HG02852 (cell line): ENCODE measurements around the gene SAMD9.
"Not testable (repeated sequence)": the region's sequence is repeated elsewhere in the genome, so short reads cannot be mapped to it uniquely, and the experiment has no call there.

Experiments
- ATAC-seq: cut with Tn5 transposase; IDR thresholded peaks from one replicate; pipeline ENCODE4 v1.9.1; 2021; ENCODE audit warnings: mild to moderate bottlenecking, moderate library complexity; ENCODE audit not compliant: unreplicated experiment

The SAMD9 gene

DNA sequence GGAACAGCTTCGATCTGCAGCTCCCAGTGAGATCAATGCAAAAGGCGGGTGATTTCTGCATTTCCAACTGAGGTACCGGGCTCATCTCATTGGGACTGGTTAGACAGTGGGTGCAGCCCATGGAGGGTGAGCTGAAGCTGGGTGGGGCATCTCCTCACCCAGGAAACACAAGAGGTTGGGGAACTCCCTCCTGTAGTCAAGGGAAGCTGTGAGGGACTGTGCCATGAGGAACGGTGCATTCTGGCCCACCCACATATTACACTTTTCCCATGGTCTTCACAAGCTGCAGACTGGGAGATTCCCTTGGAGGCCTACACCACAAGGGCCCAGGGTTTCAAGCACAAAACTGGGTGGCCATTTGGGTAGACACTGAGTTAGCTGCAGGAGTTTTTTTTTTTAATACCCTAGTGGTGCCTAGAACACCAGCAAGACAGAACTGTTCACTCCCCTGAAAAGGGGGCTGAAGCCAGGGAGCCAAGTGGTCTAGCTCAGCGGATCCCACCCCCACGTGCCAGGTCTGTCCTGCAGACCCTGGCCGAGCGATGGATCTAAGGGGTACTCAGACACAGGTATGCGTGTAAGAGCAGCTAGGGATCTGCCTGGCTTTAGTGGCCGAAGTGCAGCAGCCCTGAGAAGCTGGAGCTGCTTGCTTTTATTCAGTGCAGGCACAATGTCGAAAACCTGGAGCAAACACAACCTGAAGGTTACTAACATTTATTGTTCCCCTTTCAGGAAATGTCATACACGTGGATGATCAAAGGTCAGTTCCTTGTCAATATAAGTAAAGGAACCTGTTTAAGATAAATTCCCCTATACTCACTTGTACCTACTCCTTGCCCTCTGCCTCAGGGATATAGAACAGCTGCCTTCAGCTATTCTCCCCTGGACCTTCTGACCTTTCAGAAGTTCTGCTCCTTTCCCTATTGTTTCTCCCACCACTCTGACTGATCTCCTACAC is 3.1 kb upstream of the SAMD9 start:
- no peak for ATAC-seq

- ATAC-seq, result no peak
These were observed 1.6 kb upstream of the SAMD9 start for GRCh38 chr7:93119191-93119905.

GRCh38 chr7:93117327-93117726 is 452 bp downstream of the SAMD9 start:
- no peak for ATAC-seq

DNA sequence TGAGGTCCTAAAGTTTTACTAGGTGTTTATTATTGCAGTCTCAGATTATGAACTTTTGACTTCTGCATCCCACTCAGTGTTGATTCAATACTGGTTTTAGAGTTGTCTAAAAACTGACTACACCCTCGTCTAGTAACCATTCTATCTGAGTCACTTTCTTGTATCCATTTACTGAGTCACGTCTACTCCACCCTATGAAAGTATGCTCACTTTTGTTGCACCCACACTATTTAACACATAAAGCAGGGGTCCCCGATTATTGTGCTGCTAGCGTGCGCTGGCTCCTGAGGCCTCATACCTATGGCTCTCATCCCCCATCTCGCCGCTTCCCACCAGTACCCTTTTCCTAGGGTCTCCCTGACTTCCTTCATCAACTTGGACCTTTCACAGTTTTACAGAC is 2.0 kb downstream of the SAMD9 start:
- ATAC-seq, result no peak

DNA sequence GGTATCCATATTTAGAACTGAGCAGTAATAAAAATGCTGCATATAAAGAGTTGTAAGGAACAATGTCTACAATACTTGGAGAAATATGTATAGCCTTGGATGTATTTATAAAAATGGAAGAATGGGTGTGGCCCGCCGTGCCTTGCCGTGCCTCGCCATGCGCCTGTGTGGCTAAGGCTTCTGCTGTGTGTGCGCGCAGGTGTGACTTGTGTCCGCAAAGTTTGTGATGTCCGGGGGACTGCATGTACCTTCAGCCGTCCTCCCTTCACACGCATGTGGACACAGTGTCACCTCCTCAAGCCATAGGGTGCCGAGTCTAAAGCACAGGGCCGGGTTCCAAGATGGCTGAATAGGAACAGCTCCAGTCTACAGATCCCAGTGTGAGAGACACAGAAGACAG is 9.8 kb downstream of the SAMD9 start:
- ATAC-seq, result no peak

GRCh38 chr7:93097388-93097787 is 20.4 kb downstream of the SAMD9 start:
- ATAC-seq, result no peak

GRCh38 chr7:93092757-93093370 is 24.9 kb downstream of the SAMD9 start:
- ATAC-seq, result peak; percentile 88

DNA sequence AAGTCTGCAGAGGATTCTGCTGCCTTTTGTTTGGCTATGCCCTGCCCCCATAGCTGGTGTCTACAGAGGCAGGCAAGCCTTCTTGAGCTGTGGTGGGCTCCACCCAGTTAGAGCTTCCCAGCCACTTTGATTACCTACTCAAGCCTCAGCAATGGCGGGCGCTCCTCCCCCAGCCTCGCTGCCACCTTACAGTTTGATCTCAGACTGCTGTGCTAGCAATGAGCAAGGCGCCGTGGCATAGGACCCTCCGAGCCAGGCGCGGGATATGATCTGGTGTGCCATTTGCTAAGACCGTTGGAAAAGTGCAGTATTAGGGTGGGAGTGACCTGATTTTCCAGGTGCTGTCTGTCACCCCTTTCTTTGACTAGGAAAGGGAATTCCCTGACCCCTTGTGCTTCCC is 44.4 kb downstream of the SAMD9 start:
- not testable (repeated sequence) for ATAC-seq

DNA sequence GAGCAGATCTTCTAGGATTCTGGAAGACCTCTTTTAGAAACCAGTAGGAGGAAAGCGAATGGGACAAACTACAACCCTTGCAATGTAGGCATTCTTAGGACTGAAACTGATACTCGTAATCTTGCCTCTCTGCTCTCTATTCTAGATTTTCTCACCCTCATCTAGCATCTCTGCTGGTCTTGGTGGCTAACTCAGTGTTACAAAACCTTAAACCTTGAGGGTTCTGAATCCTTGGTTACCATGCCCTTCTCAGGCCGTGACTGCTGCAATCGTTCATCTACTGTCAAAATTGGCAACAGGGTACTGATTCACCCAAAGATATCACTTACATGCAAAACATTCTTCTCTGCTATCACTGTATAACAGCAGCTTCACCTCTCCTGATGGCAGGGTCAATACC is 55.2 kb downstream of the SAMD9 start:
- ATAC-seq, result no peak

DNA sequence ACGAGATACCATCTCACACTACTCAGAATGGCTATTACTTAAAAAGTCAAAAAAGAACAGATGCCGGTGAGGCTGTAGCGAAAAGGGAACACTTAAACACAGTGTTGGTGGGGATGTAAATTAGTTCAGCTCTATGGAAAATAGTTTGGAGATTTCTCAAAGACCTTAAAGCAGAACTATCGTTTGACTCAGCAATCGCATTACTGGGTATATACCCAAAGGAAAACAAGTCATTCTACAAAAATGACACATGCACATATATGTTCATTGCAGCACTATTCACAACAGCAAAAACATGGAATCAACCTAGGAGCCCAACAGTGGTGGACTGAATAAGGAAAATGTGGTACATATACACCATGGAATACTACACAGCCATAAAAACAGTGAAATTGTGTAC is 56.9 kb downstream of the SAMD9 start:
- no peak for ATAC-seq

GRCh38 chr7:93060025-93060424 is 57.8 kb downstream of the SAMD9 start:
- no peak for ATAC-seq

DNA sequence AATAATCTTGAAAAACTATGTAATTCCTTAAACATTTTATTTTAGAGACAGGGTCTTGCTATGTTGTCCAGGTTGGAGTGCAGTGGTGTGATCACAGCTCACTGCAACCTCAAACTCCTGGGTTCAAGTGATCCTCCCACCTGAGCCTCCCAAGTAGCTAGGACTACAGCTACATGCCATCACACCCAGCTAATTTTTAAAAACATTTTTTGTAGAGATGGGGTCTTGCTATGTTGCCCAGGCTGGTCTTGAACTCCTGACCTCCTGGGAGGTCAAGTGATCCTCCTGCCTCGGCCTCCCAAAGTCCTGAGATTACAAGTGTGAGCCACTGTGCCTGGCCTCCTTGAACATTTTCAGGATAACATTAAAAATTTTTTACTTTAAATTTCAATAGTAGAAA is 61.2 kb downstream of the SAMD9 start:
- not testable (repeated sequence) for ATAC-seq

- no peak for ATAC-seq
These were observed 62.2 kb downstream of the SAMD9 start for GRCh38 chr7:93055543-93056107.

GRCh38 chr7:93054975-93055374 is 62.8 kb downstream of the SAMD9 start:
- ATAC-seq, result no peak

DNA sequence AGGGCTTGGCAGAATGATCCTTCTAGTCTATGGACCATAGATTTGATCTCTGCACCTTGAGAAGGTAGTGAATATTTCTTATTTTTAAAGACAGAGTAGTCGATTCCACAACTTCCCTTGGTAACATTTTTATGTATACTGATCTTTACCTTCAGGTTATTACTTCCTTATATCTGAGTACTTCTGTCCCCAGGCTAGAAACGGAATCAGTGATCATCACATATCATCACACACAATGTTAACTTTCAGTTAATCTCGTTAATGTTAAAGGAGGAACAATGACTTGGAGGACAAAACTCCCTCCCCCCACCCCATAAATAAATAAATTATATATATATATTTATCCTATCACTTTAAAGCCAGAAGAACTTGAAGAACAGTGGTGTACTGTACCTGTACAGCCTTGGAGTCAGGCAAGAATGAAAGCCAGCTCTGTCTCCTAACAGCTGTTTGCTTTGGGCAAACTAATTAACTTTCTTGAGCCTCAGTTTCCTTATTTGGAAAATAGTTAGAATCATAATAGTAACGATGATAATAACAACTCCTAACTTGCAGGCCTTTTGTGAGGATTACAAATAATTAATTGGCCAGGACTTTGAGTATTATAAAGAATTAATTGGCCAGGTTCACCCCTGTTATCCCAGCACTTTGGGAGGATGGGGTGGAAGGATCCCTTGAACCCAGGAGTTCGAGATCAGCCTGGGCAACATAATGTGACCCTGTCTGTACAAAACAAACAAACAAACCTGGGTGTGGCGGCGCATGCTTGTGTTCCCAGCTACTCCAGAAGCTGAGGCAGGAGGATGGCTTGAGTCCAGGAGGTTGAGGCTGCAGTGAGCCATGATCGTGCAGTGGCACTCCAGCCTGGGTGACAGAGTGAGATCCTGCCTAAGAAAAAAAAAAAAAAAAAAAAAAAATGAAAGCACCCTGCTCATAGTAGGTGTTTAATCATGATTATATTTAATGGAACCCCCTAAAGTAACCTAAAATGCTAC is 63.5 kb downstream of the SAMD9 start:
- ATAC-seq, result no peak

DNA sequence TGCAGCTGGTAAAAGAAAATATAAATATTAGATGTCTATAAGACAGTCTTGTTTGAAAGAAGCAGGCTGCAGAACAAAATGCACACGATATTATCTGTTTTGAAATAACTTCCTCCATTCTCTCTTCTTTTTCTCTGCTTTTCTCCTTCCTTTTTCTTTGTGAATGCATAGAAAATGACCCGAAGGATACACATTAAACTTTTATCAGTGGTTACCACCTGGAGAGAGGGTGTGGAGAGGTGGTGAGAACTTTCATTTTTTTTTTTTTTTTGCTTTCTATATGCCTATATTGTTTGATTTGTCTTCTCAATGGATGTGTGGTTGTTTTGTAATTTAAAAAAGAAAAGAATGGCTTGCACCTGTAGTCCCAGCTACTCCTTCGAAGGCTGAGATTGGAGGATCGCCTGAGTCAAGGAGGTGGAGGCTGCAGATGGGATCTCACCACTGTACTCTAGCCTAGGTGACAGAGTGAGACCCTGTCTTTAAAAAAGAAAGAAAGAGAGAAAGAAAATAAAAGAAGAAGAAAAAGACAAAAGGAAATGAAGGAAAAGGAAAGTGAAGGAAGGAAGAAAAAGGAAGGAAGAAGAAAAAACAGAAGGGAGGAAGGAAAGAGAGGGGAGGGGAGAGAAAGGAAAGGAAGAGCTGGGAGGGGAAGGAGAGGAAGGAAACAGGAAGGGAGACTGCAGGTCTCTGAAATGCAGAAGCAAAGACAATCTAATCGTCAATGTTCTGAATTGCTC is 64.4 kb downstream of the SAMD9 start:
- no peak for ATAC-seq

- ATAC-seq, result no peak
These were observed 66.1 kb downstream of the SAMD9 start for GRCh38 chr7:93051660-93052059.
